A673 (cell line): ENCODE results near the gene COBL. TPM values are rescaled to one million over a fixed set of nuclear protein-coding genes. Genes with fewer than 3 reads are reported as not detected.
A peak's percentile ranks its signal among the peaks of the same experiment; 100 is the strongest.

Experiments used
- BruUV-seq: library from RNA; stranded (reverse); fragments of 400-500 nt; replicated peaks from 2 replicates; lab custom pipeline; 2021; lab: Mats Ljungman, UMichigan
- CTCF ChIA-PET: fragments of 300-600 bp; sonication (Branson Sonifier 250); formaldehyde crosslinking; loops from one replicate; lab custom pipeline; 2022; ENCODE audit warnings: antibody characterized with exemption; lab: Charles Lee
- POLR2A ChIA-PET: fragments of 300-600 bp; sonication (Branson Sonifier 250); formaldehyde crosslinking; loops from one replicate; lab custom pipeline; 2022; ENCODE audit warnings: antibody characterized with exemption; ENCODE audit not compliant: low non-redundant PET; lab: Charles Lee
- DNase-seq: peaks from one replicate; pipeline ENCODE4 v3.0.0-alpha.2; 2015; ENCODE audit warnings: low spot score
- H3K27ac ChIP-seq: fragments of 200-600 bp; sonication (generic); 2 replicates; pipeline ENCODE4 v1.5.1; 2016; ENCODE audit warnings: mixed run types, low read depth, mild to moderate bottlenecking, mixed read lengths, antibody characterized with exemption, low read length; ENCODE audit not compliant: poor library complexity, severe bottlenecking
- H3K27me3 ChIP-seq: fragments of 200-600 bp; sonication (generic); replicated peaks from 2 replicates; pipeline ENCODE4 v1.6.1; 2017; ENCODE audit warnings: mixed run types, low read depth, mild to moderate bottlenecking, mixed read lengths, antibody characterized with exemption, low read length; ENCODE audit not compliant: insufficient read depth, poor library complexity
- H3K36me3 ChIP-seq: fragments of 200-600 bp; sonication (generic); 2 replicates; pipeline ENCODE4 v1.6.1; 2016; ENCODE audit warnings: mixed run types, mild to moderate bottlenecking, mixed read lengths, antibody characterized with exemption, low read length; ENCODE audit not compliant: insufficient read depth, poor library complexity, severe bottlenecking
- H3K4me1 ChIP-seq: fragments of 200-600 bp; sonication (generic); 2 replicates; pipeline ENCODE4 v1.6.1; 2017; ENCODE audit warnings: mixed run types, mild to moderate bottlenecking, mixed read lengths, antibody characterized with exemption, low read length; ENCODE audit not compliant: insufficient read depth, poor library complexity, severe bottlenecking
- H3K4me3 ChIP-seq: fragments of 200-600 bp; sonication (generic); 2 replicates; pipeline ENCODE4 v1.5.1; 2016; ENCODE audit warnings: low read depth, mixed run types, mild to moderate bottlenecking, mixed read lengths, low read length; ENCODE audit not compliant: poor library complexity, severe bottlenecking
- H3K9me3 ChIP-seq: fragments of 200-600 bp; sonication (generic); 2 replicates; pipeline ENCODE4 v1.6.1; 2016; ENCODE audit warnings: mixed run types, low read depth, mild to moderate bottlenecking, mixed read lengths, antibody characterized with exemption, low read length; ENCODE audit not compliant: poor library complexity, severe bottlenecking
- CTCF ChIP-seq: fragments of 300-800, 200-600 bp; sonication (generic); conservative IDR thresholded peaks from 2 replicates; pipeline ENCODE4 v1.5.1; 2017; ENCODE audit warnings: low read depth, mild to moderate bottlenecking, antibody characterized with exemption, low read length, moderate library complexity, mixed read lengths
- EZH2 ChIP-seq: fragments of 200-600 bp; sonication (generic); IDR thresholded peaks from 2 replicates; pipeline ENCODE4 v1.6.1; 2017; ENCODE audit warnings: borderline replicate concordance, low read depth, mild to moderate bottlenecking, mixed read lengths, antibody characterized with exemption, low read length; ENCODE audit not compliant: poor library complexity, severe bottlenecking
- intact Hi-C: fragments of 100-400 bp; cut with micrococcal nuclease; formaldehyde crosslinking; loops from one replicate; pipeline ENCODE4 v1.10.0; 2022; ENCODE audit not compliant: unreplicated experiment
- total RNA-seq: library from RNA; stranded (reverse); gene quantifications from 2 replicates; pipeline ENCODE4 v1.2.3, GENCODE V29; 2021

The COBL gene
- total RNA-seq, 1 experiment from 2014 or later, result not detected

- intact Hi-C loops, result no loop called here
- BruUV-seq, result no TSS peak
- POLR2A ChIA-PET, result no interaction called here
These were observed 247.1 kb downstream of the COBL start for GRCh38 chr7:51069411-51070083.

GRCh38 chr7:51068401-51068800 lies 248.2 kb downstream of the COBL start:
- Histone ChIP-seq H3K4me1 (no peaks in the 10 kb centered on the region), H3K36me3 (no peaks in the 10 kb centered on the region), H3K27me3 (no peaks in the 10 kb centered on the region), H3K9me3 (no peaks in the 10 kb centered on the region), H3K27ac (no peak overlapping the region), H3K4me3 (no peak overlapping the region)
- CTCF ChIA-PET, result no interaction called here
- TF ChIP-seq EZH2 (no peak), CTCF (no peak)
- no peak for DNase-seq
- intact Hi-C loops, result no loop called here
- BruUV-seq, result no TSS peak
- POLR2A ChIA-PET, result no interaction called here

More at GRCh38 chr7:51069411-51070083, 247.1 kb downstream of the COBL start:
- Histone ChIP-seq H3K27me3 (no peaks in the 10 kb centered on the region), H3K4me3 (no peak overlapping the region), H3K36me3 (no peaks in the 10 kb centered on the region), H3K9me3 (no peaks in the 10 kb centered on the region), H3K4me1 (no peaks in the 10 kb centered on the region), H3K27ac (no peak overlapping the region)
- no peak for DNase-seq
- CTCF ChIA-PET, result no interaction called here
- TF ChIP-seq CTCF, result no peak
- no peak for TF ChIP-seq EZH2

GRCh38 chr7:51067757-51068156 lies 248.9 kb downstream of the COBL start:
- H3K4me3 ChIP-seq, result no peak overlapping the region
- ChIA-PET POLR2A (no interaction called here), CTCF (no interaction called here)
- TF ChIP-seq CTCF (peak; percentile 43), EZH2 (no peak)
- H3K9me3 ChIP-seq, result no peaks in the 10 kb centered on the region
- H3K27me3 ChIP-seq, result no peaks in the 10 kb centered on the region
- DNase-seq, result peak; percentile 24
- no peaks in the 10 kb centered on the region for H3K36me3 ChIP-seq
- no peak overlapping the region for H3K27ac ChIP-seq
- BruUV-seq, result no TSS peak
- H3K4me1 ChIP-seq, result no peaks in the 10 kb centered on the region
- intact Hi-C loops, result no loop called here
